HFF-Myc (cell line): ENCODE results near the gene LGALS9.

Experiments used
- DNase-seq: peaks from one replicate; pipeline ENCODE4 v3.0.0-alpha.2; 2011; ENCODE audit warnings: low read depth; ENCODE audit errors: extremely low read depth
- H3K4me3 ChIP-seq: replicated peaks from 2 replicates; pipeline ENCODE4 v1.5.1; 2011; ENCODE audit warnings: low read depth, mild to moderate bottlenecking, control low read depth, low read length
- TF ChIP-seq, protein P1 (sequence below): IDR thresholded peaks from 2 replicates; pipeline ENCODE4 v1.5.1; 2012; ENCODE audit warnings: mild to moderate bottlenecking, low read depth, low read length, control low read depth; ENCODE audit errors: missing control alignments

The LGALS9 gene

DNA sequence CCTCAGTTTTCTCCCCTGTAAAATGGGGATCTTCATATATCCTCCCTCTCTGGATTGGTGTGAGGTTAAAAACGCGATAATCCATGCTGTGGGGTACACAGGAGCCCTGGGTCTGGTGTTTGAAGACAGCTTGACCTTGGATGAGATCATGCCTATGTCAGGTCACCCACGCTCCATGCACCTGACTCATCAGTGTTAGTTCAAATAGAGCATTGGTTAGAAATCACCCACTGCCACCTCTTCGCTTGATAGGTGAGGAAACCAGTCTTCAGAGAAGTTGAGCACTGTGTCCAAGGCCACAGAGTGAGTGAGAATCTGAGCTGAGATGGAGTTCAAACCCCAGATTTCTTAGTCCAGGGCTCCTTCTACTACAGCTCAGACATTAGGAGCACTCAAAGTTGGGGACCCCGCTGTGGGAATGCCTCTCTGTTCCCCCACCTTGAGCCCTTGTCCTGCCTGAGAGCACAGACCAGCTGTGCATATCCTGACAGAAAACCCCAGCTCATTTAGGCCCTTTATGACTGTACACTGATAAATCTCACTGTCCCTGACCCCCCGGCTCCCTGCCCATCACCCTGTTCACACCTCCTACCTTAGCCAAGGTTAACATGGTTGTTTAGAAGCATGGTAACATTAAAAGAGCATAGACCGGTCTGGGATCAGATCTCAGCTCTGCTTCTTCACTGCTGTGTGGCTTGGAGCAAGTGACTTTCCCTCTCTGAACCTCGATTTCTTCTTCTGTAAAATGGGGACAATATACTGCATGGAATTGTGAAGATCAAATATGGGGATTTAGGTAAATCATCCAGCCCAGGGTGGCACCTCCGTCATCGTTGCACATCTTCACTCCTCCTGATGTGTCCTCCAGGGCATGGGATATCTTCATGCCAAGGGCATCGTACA, 22.4 kb upstream of the LGALS9 start:
- no peak overlapping the region for H3K4me3 ChIP-seq
- TF ChIP-seq, protein P1, sequence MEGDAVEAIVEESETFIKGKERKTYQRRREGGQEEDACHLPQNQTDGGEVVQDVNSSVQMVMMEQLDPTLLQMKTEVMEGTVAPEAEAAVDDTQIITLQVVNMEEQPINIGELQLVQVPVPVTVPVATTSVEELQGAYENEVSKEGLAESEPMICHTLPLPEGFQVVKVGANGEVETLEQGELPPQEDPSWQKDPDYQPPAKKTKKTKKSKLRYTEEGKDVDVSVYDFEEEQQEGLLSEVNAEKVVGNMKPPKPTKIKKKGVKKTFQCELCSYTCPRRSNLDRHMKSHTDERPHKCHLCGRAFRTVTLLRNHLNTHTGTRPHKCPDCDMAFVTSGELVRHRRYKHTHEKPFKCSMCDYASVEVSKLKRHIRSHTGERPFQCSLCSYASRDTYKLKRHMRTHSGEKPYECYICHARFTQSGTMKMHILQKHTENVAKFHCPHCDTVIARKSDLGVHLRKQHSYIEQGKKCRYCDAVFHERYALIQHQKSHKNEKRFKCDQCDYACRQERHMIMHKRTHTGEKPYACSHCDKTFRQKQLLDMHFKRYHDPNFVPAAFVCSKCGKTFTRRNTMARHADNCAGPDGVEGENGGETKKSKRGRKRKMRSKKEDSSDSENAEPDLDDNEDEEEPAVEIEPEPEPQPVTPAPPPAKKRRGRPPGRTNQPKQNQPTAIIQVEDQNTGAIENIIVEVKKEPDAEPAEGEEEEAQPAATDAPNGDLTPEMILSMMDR, result no peak
- DNase-seq, result no peak

DNA sequence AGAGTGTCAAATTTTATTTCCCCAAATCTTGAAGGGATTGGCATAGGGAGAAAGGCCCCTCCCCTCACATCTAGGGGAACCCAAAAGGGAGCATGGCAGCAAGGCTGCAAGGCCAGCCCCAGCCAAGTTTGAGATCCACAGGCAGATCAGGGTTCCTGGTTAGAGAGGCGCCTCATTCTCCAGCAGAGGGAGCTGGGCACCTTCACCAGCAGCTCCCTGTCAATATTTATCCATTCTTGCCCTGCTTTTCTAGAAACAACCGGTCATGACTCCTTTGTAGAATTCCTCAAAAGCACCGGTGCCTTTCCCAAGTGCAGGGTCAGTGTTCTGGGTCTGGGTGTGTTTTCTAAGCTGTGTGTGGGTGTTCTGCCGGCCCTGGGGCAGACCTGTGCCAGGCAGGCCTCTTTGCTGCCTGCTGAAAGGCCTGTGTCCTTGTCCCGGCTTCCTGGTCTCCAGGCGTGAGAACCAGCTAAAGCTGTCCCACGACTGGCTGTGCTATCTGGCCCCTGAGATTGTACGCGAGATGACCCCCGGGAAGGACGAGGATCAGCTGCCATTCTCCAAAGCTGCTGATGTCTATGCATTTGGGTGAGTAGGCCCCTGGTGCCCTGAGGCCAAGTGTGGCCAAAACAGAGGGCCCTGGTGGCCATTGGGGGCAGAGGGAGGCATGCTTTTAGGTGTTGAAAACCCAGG, 21.2 kb upstream of the LGALS9 start:
- DNase-seq, result peak; percentile 11
- TF ChIP-seq, protein P1, result peak; percentile 69
- H3K4me3 ChIP-seq, result no peak overlapping the region

DNA sequence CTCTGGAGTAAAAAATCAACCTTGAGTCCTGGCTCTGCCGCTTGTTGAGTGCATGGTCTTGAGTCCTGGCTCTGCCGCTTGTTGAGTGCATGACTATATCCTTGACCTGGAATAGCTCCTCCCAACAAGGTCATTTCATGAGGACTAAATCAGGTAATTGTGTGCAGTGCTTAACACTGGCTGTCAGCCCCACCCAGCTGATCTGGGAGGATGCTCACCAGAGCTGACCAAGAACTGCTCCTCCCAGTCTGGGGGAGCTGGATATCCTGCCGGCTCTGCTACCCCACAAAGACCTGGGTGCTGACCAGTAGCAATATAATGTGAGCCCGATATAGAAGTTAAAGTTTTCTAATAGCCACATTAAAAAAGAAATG, 20.7 kb upstream of the LGALS9 start:
- TF ChIP-seq, protein P1, result no peak
- no peak for DNase-seq
- no peak overlapping the region for H3K4me3 ChIP-seq

DNA sequence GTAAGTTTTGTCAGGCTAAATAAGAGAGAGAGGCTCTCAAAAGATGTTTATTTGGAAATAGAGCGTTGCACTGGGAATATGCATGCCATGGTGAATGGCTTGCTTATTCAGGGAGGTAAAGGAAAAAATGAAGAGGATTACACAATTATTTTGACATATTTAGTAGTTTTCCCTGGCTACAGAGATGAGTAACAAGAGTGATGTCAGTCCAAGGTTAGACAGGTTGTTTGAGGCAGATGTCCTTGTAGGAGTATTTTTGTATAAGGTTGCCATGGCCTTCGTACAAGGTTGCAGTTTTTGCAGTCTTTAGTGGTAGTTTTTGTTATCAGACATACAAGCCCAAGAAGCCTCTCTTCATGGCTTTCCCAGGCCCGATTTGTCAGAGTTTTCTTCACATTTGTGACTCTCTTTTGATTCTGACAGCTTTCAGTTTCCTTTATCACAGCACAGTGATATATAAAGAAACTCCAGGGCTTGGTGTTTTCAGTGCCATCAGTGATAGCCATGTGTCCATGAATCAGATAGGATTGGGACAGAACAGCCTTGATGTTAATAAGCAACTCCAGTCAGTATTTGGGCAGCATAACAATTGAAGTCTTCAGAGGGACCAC, 18.7 kb upstream of the LGALS9 start:
- DNase-seq, result no peak
- TF ChIP-seq, protein P1, result no peak
- no peak overlapping the region for H3K4me3 ChIP-seq

DNA sequence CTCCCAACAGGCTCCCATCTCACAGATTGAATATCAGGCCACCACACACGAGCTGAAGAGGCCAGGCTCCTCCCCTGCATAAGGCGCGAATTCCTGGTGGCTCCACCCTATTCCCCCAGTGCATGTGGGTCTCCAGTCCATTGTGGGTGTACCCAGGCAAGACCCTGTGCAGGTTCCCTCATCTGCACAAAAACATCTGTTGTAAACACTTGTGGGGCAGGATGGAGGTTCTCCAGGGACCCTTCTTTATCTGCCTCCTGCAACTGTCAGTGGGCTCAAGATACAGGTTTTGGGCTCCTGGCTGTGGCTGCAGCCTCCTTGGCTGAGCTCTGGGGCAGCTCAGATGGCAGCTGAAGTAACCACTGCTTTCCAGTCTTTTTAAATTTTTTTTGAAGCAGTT, 17.6 kb upstream of the LGALS9 start:
- DNase-seq, result no peak
- no peak overlapping the region for H3K4me3 ChIP-seq
- TF ChIP-seq, protein P1, result no peak

DNA sequence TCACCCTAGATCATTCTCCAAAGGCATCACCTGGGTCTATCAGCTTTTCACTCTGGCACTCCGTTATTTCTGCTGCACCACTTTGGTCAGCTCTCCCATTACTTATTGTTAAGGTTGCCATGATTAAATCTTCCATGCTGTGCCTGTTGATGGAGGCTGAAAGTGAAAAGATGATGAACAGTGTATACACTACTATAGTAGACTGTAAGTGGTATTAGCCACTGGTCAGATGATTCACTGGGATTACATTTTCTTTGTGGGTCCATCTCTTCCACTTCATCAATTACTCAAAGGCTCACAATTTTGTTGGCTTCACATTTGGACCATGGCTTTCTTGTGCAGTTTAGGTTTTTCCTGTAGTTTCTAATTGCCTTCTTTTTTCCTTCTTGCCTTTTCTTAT, 15.9 kb upstream of the LGALS9 start:
- TF ChIP-seq, protein P1, result no peak
- H3K4me3 ChIP-seq, result no peak overlapping the region
- DNase-seq, result no peak
